GM12878 (cell line): ENCODE data around the gene EPN1. TPM values are rescaled to one million over a fixed set of nuclear protein-coding genes. Genes with fewer than 3 reads are reported as not detected.

Source experiments
- FOXK2 ChIP-seq: fragments of 450-650 bp; IDR thresholded peaks from 2 replicates; pipeline ENCODE4 v1.6.1; 2017; ENCODE audit warnings: mild to moderate bottlenecking, moderate library complexity
- HCFC1 ChIP-seq: fragments of 150-350 bp; IDR thresholded peaks from 2 replicates; pipeline ENCODE4 v1.6.1; 2014; ENCODE audit warnings: low read length
- SMARCA5 ChIP-seq: fragments of 450-650 bp; IDR thresholded peaks from 2 replicates; pipeline ENCODE4 v1.6.1; 2017; ENCODE audit warnings: mild to moderate bottlenecking
- polyA plus RNA-seq, 11 experiments: library from polyadenylated mRNA; depleted of rRNA in 4 of 11; unstranded in 6 of 11; stranded (reverse) in 5 of 11; fragments of >200 nt; fragmentation: Nextera tagmentation in 4 of 11; fragmentation: Illumina TruSeq in 1 of 11; extraction: Ambion mirVana in 4 of 11; extraction: Trizol in 1 of 11; gene quantifications; 1 replicate in 1 of 11; 2 replicates in 10 of 11; pipeline versions ENCODE4 v1.2.1 to v1.2.3, GENCODE V29; 2011 to 2016; ENCODE audit warnings: inconsistent platforms in 2 of 11, missing spikeins in 2 of 11, low read depth in 1 of 11
- total RNA-seq, 4 experiments: library from RNA; depleted of rRNA in 3 of 4; stranded (reverse); fragments of >200 nt in 3 of 4; fragmentation: Illumina TruSeq in 1 of 4; extraction: Trizol in 1 of 4; gene quantifications; 2 replicates each; pipeline versions ENCODE4 v1.2.1 to v1.2.3, GENCODE V29; 2013 to 2021
- TF ChIP-seq, protein P1 (sequence below): fragments of 150-350 bp; IDR thresholded peaks from 2 replicates; pipeline ENCODE4 v1.6.1; 2016; ENCODE audit warnings: low read depth, low read length
- TF ChIP-seq, protein P2 (sequence below): IDR thresholded peaks from 2 replicates; pipeline ENCODE4 v1.6.1; 2011; ENCODE audit warnings: low read depth, low read length, improper control_type of control experiment, borderline replicate concordance
- TF ChIP-seq, protein P3 (sequence below): fragments of 450-650 bp; IDR thresholded peaks from 2 replicates; pipeline ENCODE4 v1.6.1; 2016; ENCODE audit warnings: mild to moderate bottlenecking

EPN1 gene
- total and polyA plus RNA-seq, 10 of the 15 experiments (the other 5 are each of a cell fraction or from before 2014, with no cell fraction given), result 0.11 to 88.5 (median 10.6) TPM

DNA sequence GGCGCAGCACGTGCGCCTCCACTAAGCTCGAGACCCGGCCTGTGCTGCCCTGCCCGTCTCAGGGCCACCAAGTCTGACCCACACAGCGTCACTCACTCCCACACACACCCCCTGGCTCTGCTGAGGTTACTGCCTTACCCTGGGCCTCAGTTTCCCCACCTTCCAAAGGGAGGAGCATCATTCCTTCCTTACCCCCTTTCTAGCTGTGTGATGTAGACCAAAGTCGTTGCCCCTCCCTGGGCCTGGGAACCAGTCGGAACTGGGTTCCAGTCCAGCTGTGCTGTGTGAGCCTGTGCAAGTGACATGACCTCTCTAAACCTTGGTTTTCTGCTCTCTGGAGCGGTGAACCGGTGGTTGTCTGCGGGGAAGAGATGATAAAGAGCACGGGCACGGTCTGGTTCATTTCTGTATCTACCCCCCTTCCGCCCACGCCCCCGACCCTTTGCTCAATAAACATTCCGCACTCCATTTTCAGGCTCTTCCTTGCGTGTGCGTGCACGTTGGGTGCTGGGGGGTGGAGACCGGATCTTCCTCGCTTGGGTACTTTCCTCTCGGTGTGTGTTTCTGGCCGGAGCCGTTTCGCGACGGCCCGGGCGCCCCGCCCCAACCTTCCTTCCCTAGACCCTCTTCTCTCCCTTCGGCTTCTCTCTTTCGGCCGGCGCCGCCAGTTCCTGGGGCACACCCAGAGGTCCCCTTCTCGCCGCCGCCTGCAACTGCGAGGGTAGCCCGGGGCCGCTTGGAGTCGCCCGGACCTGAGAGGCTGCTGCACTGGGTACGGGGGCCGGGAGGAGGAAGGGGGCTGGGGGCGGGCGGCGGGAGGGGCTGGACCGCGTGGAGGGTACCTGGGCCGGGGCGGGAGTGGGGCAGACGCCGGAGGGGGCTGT, 31.8 kb upstream of the EPN1 start, which contains the start of gene ZNF581 (continued):
- TF ChIP-seq, protein P1, sequence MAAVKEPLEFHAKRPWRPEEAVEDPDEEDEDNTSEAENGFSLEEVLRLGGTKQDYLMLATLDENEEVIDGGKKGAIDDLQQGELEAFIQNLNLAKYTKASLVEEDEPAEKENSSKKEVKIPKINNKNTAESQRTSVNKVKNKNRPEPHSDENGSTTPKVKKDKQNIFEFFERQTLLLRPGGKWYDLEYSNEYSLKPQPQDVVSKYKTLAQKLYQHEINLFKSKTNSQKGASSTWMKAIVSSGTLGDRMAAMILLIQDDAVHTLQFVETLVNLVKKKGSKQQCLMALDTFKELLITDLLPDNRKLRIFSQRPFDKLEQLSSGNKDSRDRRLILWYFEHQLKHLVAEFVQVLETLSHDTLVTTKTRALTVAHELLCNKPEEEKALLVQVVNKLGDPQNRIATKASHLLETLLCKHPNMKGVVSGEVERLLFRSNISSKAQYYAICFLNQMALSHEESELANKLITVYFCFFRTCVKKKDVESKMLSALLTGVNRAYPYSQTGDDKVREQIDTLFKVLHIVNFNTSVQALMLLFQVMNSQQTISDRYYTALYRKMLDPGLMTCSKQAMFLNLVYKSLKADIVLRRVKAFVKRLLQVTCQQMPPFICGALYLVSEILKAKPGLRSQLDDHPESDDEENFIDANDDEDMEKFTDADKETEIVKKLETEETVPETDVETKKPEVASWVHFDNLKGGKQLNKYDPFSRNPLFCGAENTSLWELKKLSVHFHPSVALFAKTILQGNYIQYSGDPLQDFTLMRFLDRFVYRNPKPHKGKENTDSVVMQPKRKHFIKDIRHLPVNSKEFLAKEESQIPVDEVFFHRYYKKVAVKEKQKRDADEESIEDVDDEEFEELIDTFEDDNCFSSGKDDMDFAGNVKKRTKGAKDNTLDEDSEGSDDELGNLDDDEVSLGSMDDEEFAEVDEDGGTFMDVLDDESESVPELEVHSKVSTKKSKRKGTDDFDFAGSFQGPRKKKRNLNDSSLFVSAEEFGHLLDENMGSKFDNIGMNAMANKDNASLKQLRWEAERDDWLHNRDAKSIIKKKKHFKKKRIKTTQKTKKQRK, result no peak
- TF ChIP-seq, protein P2, sequence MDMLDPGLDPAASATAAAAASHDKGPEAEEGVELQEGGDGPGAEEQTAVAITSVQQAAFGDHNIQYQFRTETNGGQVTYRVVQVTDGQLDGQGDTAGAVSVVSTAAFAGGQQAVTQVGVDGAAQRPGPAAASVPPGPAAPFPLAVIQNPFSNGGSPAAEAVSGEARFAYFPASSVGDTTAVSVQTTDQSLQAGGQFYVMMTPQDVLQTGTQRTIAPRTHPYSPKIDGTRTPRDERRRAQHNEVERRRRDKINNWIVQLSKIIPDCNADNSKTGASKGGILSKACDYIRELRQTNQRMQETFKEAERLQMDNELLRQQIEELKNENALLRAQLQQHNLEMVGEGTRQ, result no peak
- TF ChIP-seq, protein P3, sequence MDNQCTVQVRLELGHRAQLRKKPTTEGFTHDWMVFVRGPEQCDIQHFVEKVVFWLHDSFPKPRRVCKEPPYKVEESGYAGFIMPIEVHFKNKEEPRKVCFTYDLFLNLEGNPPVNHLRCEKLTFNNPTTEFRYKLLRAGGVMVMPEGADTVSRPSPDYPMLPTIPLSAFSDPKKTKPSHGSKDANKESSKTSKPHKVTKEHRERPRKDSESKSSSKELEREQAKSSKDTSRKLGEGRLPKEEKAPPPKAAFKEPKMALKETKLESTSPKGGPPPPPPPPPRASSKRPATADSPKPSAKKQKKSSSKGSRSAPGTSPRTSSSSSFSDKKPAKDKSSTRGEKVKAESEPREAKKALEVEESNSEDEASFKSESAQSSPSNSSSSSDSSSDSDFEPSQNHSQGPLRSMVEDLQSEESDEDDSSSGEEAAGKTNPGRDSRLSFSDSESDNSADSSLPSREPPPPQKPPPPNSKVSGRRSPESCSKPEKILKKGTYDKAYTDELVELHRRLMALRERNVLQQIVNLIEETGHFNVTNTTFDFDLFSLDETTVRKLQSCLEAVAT, result peak; percentile 67; the same call in 1 of the 2 replicates
- TF ChIP-seq FOXK2, result no peak
- peak; percentile 78 for TF ChIP-seq HCFC1
- 0 out of 2 replicates have a peak, but pooled peaks have one; percentile 42 for TF ChIP-seq SMARCA5
